Keratinocyte (primary cell): ENCODE measurements around the gene GPX3. TPM values are rescaled to one million over a fixed set of nuclear protein-coding genes. Genes with fewer than 3 reads are reported as not detected.

Experiments
- DNase-seq: peaks from one replicate; pipeline ENCODE4 v3.0.0-alpha.2; 2011; ENCODE audit warnings: low read depth, missing footprints, low spot score
- FAIRE-seq: peaks from 2 replicates; lab custom pipeline; 2011; peaks lifted over from hg19 to GRCh38; lab: Jason Lieb, UNC
- H2AFZ ChIP-seq: 2 replicates; pipeline ENCODE4 v1.6.0; 2012; ENCODE audit warnings: low read length, control low read depth, inconsistent platforms; ENCODE audit not compliant: control insufficient read depth
- H3K27ac ChIP-seq: 2 replicates; pipeline ENCODE4 v1.5.1; 2011; ENCODE audit warnings: low read length; ENCODE audit not compliant: control insufficient read depth, insufficient read depth
- H3K27me3 ChIP-seq: 3 replicates; pipeline ENCODE4 v1.6.0; 2011; ENCODE audit warnings: low read length; ENCODE audit not compliant: control insufficient read depth, insufficient read depth; ENCODE audit errors: extremely low read depth
- H3K36me3 ChIP-seq, 2 experiments: 2 replicates in 1 of 2; 3 replicates in 1 of 2; pipeline ENCODE4 v1.5.1; 2011; ENCODE audit warnings: low read length in 2 of 2, mild to moderate bottlenecking in 1 of 2; ENCODE audit not compliant: control insufficient read depth in 2 of 2, insufficient read depth in 2 of 2; ENCODE audit errors: extremely low read depth in 1 of 2
- H3K4me1 ChIP-seq: 3 replicates; pipeline ENCODE4 v1.5.1; 2011; ENCODE audit warnings: low read length; ENCODE audit not compliant: control insufficient read depth, insufficient read depth; ENCODE audit errors: extremely low read depth
- H3K4me2 ChIP-seq: 3 replicates; pipeline ENCODE4 v1.6.0; 2011; ENCODE audit warnings: low read depth, low read length; ENCODE audit not compliant: control insufficient read depth, insufficient read depth; ENCODE audit errors: extremely low read depth
- H3K4me3 ChIP-seq, 3 experiments: fragments of 200-600 bp in 1 of 3; sonication (generic) in 1 of 3; 2 replicates in 2 of 3; 3 replicates in 1 of 3; pipeline ENCODE4 v1.5.1; 2011 to 2016; ENCODE audit warnings: low read length in 3 of 3, mild to moderate bottlenecking in 3 of 3, control low read depth in 2 of 3, inconsistent platforms in 1 of 3, low read depth in 1 of 3, mixed read lengths in 1 of 3, mixed run types in 1 of 3, moderate library complexity in 1 of 3; ENCODE audit not compliant: control insufficient read depth in 2 of 3, insufficient read depth in 2 of 3; ENCODE audit errors: extremely low read depth in 1 of 3
- H3K79me2 ChIP-seq: 2 replicates; pipeline ENCODE4 v1.6.0; 2012; ENCODE audit warnings: low read length; ENCODE audit not compliant: control insufficient read depth, insufficient read depth
- H3K9ac ChIP-seq: 3 replicates; pipeline ENCODE4 v1.6.0; 2011; ENCODE audit warnings: low read length; ENCODE audit not compliant: control insufficient read depth, insufficient read depth; ENCODE audit errors: extremely low read depth
- H3K9me1 ChIP-seq: 3 replicates; pipeline ENCODE4 v1.6.0; 2011; ENCODE audit warnings: low read length; ENCODE audit not compliant: control insufficient read depth, insufficient read depth; ENCODE audit errors: extremely low read depth
- H3K9me3 ChIP-seq: 2 replicates; pipeline ENCODE4 v1.5.1; 2012; ENCODE audit warnings: low read depth, low read length; ENCODE audit not compliant: control insufficient read depth
- H4K20me1 ChIP-seq: 3 replicates; pipeline ENCODE4 v1.6.0; 2011; ENCODE audit warnings: low read length; ENCODE audit not compliant: control insufficient read depth, insufficient read depth; ENCODE audit errors: extremely low read depth
- CTCF ChIP-seq, 3 experiments: IDR thresholded peaks in 1 of 3; conservative IDR thresholded peaks in 1 of 3; optimal IDR thresholded peaks in 1 of 3; 2 replicates in 2 of 3; 3 replicates in 1 of 3; pipeline versions ENCODE3 to v1.5.1; 2011; ENCODE audit warnings: low read length in 3 of 3, mild to moderate bottlenecking in 3 of 3, moderate library complexity in 2 of 3, control low read depth in 1 of 3, inconsistent platforms in 1 of 3; ENCODE audit not compliant: insufficient read depth in 2 of 3; ENCODE audit errors: extremely low read depth in 1 of 3
- EZH2 ChIP-seq: IDR thresholded peaks from one replicate; pipeline ENCODE4 v1.6.1; 2012; ENCODE audit warnings: inconsistent platforms, mild to moderate bottlenecking, low read length, moderate library complexity
- dilution Hi-C: fragments of 300-500 bp; cut with MboI; formaldehyde crosslinking; loops from one replicate; pipeline ENCODE4 v1.7.0; 2020; ENCODE audit warnings: low sequenced_read_pairs; ENCODE audit not compliant: extremely low pct_ligation_motif_present
- polyA plus RNA-seq, 5 experiments: library from polyadenylated mRNA; depleted of rRNA in 3 of 5; stranded (reverse) in 3 of 5; stranded (forward) in 1 of 5; unstranded in 1 of 5; fragments of >200 nt; gene quantifications; 1 replicate in 1 of 5; 2 replicates in 3 of 5; 3 replicates in 1 of 5; pipeline versions ENCODE4 v1.2.1 to v1.2.3, GENCODE V29; 2011 to 2012; ENCODE audit warnings: missing spikeins in 2 of 5, low read depth in 1 of 5, low replicate concordance in 1 of 5

Gene GPX3
- polyA plus RNA-seq, 1 donor (not counting 4 experiments of a cell fraction or from before 2014, with no cell fraction given) = 120 TPM

GRCh38 chr5:151029179-151030055 is 9.0 kb downstream of the GPX3 start:
- Histone ChIP-seq H3K9me3 (no peaks in the 10 kb centered on the region), H3K27ac (no peak overlapping the region), H3K4me1 (peaks cover 4% of the 10 kb centered on the region), H3K27me3 (no peaks in the 10 kb centered on the region), H3K79me2 (no peaks in the 10 kb centered on the region), H4K20me1 (no peaks in the 10 kb centered on the region), H3K4me2 (no peak overlapping the region), H3K9ac (no peak overlapping the region), H2AFZ (no peak overlapping the region), H3K4me3 (no peak overlapping the region), H3K36me3 (peaks cover 40 to 58% of the 10 kb centered on the region in 2 experiments), H3K9me1 (no peaks in the 10 kb centered on the region)
- FAIRE-seq (no peak), DNase-seq (no peak)
- dilution Hi-C loops = no loop called here
- TF ChIP-seq CTCF (optimal IDR thresholded peaks at IDR 0.05 in 1 of 3, IDR thresholded peaks at IDR 0.05 in 1 of 3, conservative IDR thresholded peaks at IDR 0.05 in 1 of 3; ENCODE audit: extremely low read depth in 1 of 3, insufficient read depth in 2 of 3, low read length in 3 of 3) (no peak), EZH2 (no peak)

- no peaks in the 10 kb centered on the region for H3K9me3 ChIP-seq
- no peak overlapping the region for H3K4me2 ChIP-seq
- H3K36me3 ChIP-seq = peaks cover 43 to 60% of the 10 kb centered on the region in 2 experiments
- no peak overlapping the region for H3K4me3 ChIP-seq
- DNase-seq (no peak), FAIRE-seq (no peak)
- no peak overlapping the region for H2AFZ ChIP-seq
- no peaks in the 10 kb centered on the region for H3K79me2 ChIP-seq
- no peaks in the 10 kb centered on the region for H3K9me1 ChIP-seq
- TF ChIP-seq CTCF (optimal IDR thresholded peaks at IDR 0.05 in 1 of 3, IDR thresholded peaks at IDR 0.05 in 1 of 3, conservative IDR thresholded peaks at IDR 0.05 in 1 of 3; ENCODE audit: extremely low read depth in 1 of 3, insufficient read depth in 2 of 3, low read length in 3 of 3) (no peak), EZH2 (no peak)
- H3K9ac ChIP-seq = no peak overlapping the region
- H3K27ac ChIP-seq = no peak overlapping the region
- H3K27me3 ChIP-seq = no peaks in the 10 kb centered on the region
- H3K4me1 ChIP-seq = no peaks in the 10 kb centered on the region
- no peaks in the 10 kb centered on the region for H4K20me1 ChIP-seq
- dilution Hi-C loops = no loop called here
Observed at GRCh38 chr5:151030056-151030336, 9.6 kb downstream of the GPX3 start.
